Measurements from ENCODE around the gene GPC5. TPM values are rescaled to one million over a fixed set of nuclear protein-coding genes. Genes with fewer than 3 reads are reported as not detected.

The GPC5 gene
- total and polyA plus RNA-seq, 2 of the 8 experiments (the other 6 are each of a cell fraction or from before 2014, with no cell fraction given) = 0.20 to 0.39 TPM

GRCh38 chr13:91948736-91949135, 550.3 kb downstream of the GPC5 start:
- no peak overlapping the region for H3K4ac ChIP-seq (replicated peaks; ENCODE audit: insufficient read length, low read depth, low read length)
- H2BK15ac ChIP-seq (ENCODE audit: low read length) = no peak overlapping the region
- no peak overlapping the region for H3K23ac ChIP-seq (ENCODE audit: insufficient read length)
- no peaks in the 10 kb centered on the region for H3K36me3 ChIP-seq (ENCODE audit: control insufficient read depth in 2 of 4, insufficient read depth in 4 of 4, low read length in 3 of 4)
- H2AK5ac ChIP-seq (ENCODE audit: low read depth, low read length) = no peak overlapping the region
- H3K18ac ChIP-seq (ENCODE audit: extremely low read depth, low read length) = no peak overlapping the region
- H3K27ac ChIP-seq (ENCODE audit: low read depth, low read length) = no peak overlapping the region
- ChIA-PET CTCF (ENCODE audit: partially characterized antibody) (interaction anchor here (0.6 to 5.2 kb wide), 4 partner anchors 9 to 125 kb away, joined by 4 to 24 read pairs (median 10); no protein-coding TSS in a partner anchor), POLR2A (ENCODE audit: partially characterized antibody) (no interaction called here)
- no peak overlapping the region for H3K56ac ChIP-seq (replicated peaks; ENCODE audit: insufficient read length, low read depth, low read length)
- H4K20me1 ChIP-seq (replicated peaks in 1 of 2; ENCODE audit: control insufficient read depth in 1 of 2, insufficient read depth in 2 of 2, low read length in 2 of 2) = no peaks in the 10 kb centered on the region
- H3K79me1 ChIP-seq (ENCODE audit: low read depth, low read length) = no peaks in the 10 kb centered on the region
- no peaks in the 10 kb centered on the region for H3K79me2 ChIP-seq (ENCODE audit: control insufficient read depth in 1 of 2, insufficient read depth in 2 of 2, low read length in 2 of 2)
- no peak for FAIRE-seq
- no peak overlapping the region for H2BK12ac ChIP-seq (ENCODE audit: low read depth, low read length)
- H2BK20ac ChIP-seq (ENCODE audit: low read length) = no peak overlapping the region
- H3K14ac ChIP-seq (ENCODE audit: insufficient read length) = no peak overlapping the region
- DNase-seq (ENCODE audit: low read depth in 1 of 2, low spot score in 2 of 2) = no peak
- H2AFZ ChIP-seq (ENCODE audit: low read length) = no peak overlapping the region
- no peak overlapping the region for H4K5ac ChIP-seq (ENCODE audit: insufficient read length, low read depth, low read length)
- no peaks in the 10 kb centered on the region for H3K9me3 ChIP-seq (ENCODE audit: insufficient read depth in 2 of 2, low read depth in 1 of 2, low read length in 1 of 2)
- no peak overlapping the region for H2BK120ac ChIP-seq (replicated peaks; ENCODE audit: low read depth, low read length)
- WGBS, 2 experiments (ENCODE audit: extremely low coverage in 1 of 2, insufficient coverage in 1 of 2, insufficient read length in 1 of 2, insufficient replicate concordance in 2 of 2, low coverage in 1 of 2, low lambda C conversion rate in 2 of 2, missing lambda C conversion rate in 1 of 2) = 95% methylated on average over 1 of the region's 1 CpG; no CpG with 5 or more reads in 1 of the 2 experiments
- H3K23me2 ChIP-seq (ENCODE audit: low read depth, low read length) = no peaks in the 10 kb centered on the region
- no peak overlapping the region for H4K91ac ChIP-seq (replicated peaks; ENCODE audit: insufficient read length, low read length)
- no peak overlapping the region for H3K4me2 ChIP-seq (ENCODE audit: insufficient read depth in 1 of 2, low read depth in 2 of 2, low read length in 2 of 2)
- no peak overlapping the region for H4K8ac ChIP-seq (ENCODE audit: extremely low read depth, insufficient read depth, low read length)
- no peak overlapping the region for H3K4me3 ChIP-seq (ENCODE audit: extremely low read depth in 1 of 4, insufficient read depth in 2 of 4, low read depth in 3 of 4, low read length in 4 of 4)
- H3K27me3 ChIP-seq (replicated peaks in 1 of 4; ENCODE audit: control insufficient read depth in 3 of 4, extremely low read depth in 1 of 4, insufficient read depth in 3 of 4, low read length in 3 of 4) = no peaks in the 10 kb centered on the region
- no peak overlapping the region for H2BK5ac ChIP-seq (ENCODE audit: low read depth, low read length)
- H3K9ac ChIP-seq (replicated peaks in 1 of 4; ENCODE audit: extremely low read depth in 1 of 4, low read depth in 3 of 4, low read length in 3 of 4) = no peak overlapping the region
- no peaks in the 10 kb centered on the region for H3K4me1 ChIP-seq (replicated peaks in 1 of 4; ENCODE audit: control insufficient read depth in 3 of 4, insufficient read depth in 4 of 4, low read length in 3 of 4)
- TF ChIP-seq TBP (IDR thresholded peaks at IDR 0.05; ENCODE audit: low read depth, low read length) = no peak
- TF ChIP-seq RAD21 (IDR thresholded peaks at IDR 0.05 in 1 of 2, conservative IDR thresholded peaks at IDR 0.05 in 1 of 2; ENCODE audit: low read depth in 2 of 2, low read length in 2 of 2) = no peak
- no peak for TF ChIP-seq CREB1 (IDR thresholded peaks at IDR 0.05)
- TF ChIP-seq TAF7 (optimal IDR thresholded peaks at IDR 0.05; ENCODE audit: borderline replicate concordance, low read depth, low read length) = no peak
- no peak for TF ChIP-seq JUND (IDR thresholded peaks at IDR 0.05; ENCODE audit: low read length)
- TF ChIP-seq MAFK (IDR thresholded peaks at IDR 0.05; ENCODE audit: low read depth, low read length) = no peak
- TF ChIP-seq SAP30 (IDR thresholded peaks at IDR 0.05; ENCODE audit: insufficient read depth, insufficient replicate concordance, low read length) = no peak
- no peak for TF ChIP-seq ZNF274 (IDR thresholded peaks at IDR 0.05; ENCODE audit: borderline replicate concordance, extremely low read depth, low read length)
- TF ChIP-seq MAX (IDR thresholded peaks at IDR 0.05) = no peak
- TF ChIP-seq SRF (IDR thresholded peaks at IDR 0.05; ENCODE audit: low read depth, low read length) = no peak
- TF ChIP-seq BRCA1 (IDR thresholded peaks at IDR 0.05; ENCODE audit: low read depth, low read length) = no peak
- no peak for TF ChIP-seq SIX5 (IDR thresholded peaks at IDR 0.05; ENCODE audit: low read depth, low read length)
- TF ChIP-seq ATF2 (IDR thresholded peaks at IDR 0.05; ENCODE audit: low read length) = no peak

All from H1 (cell line).